ENCODE results near the gene SDR9C7. TPM values are rescaled to one million over a fixed set of nuclear protein-coding genes. Genes with fewer than 3 reads are reported as not detected.

The SDR9C7 gene
- total RNA-seq, 1 experiment from 2014 or later = not detected

GRCh38 chr12:56951582-56952339, 17.6 kb upstream of the SDR9C7 start:
- ATAC-seq (no peak), DNase-seq (no peak)
- Histone ChIP-seq H3K79me2 (ENCODE audit: low read length) (no peaks in the 10 kb centered on the region), H3K36me3 (ENCODE audit: low read depth, low read length) (no peaks in the 10 kb centered on the region), H2AFZ (ENCODE audit: low read length) (no peak overlapping the region), H3K4me3 (ENCODE audit: low read length) (no peak overlapping the region), H3K27me3 (ENCODE audit: low read length) (no peaks in the 10 kb centered on the region), H3K9me2 (replicated peaks; ENCODE audit: low read length) (no peaks in the 10 kb centered on the region), H3K4me2 (ENCODE audit: low read length) (no peak overlapping the region), H4K20me1 (ENCODE audit: low read length) (no peaks in the 10 kb centered on the region), H3K9ac (ENCODE audit: low read length) (no peak overlapping the region), H3K9me3 (ENCODE audit: low read length) (no peaks in the 10 kb centered on the region), H3K4me1 (ENCODE audit: insufficient read depth, low read length) (peaks cover 17% of the 10 kb centered on the region), H3F3A (ENCODE audit: low read length, unreplicated experiment) (no peaks in the 10 kb centered on the region), H3K27ac (ENCODE audit: low read length) (no peak overlapping the region)
- BruUV-seq (replicated peaks) = no TSS peak
- intact Hi-C loops (cut with micrococcal nuclease) = no loop called here
- ChIA-PET POLR2A (ENCODE audit: unreplicated experiment) (no interaction called here), CTCF (no interaction called here)
- no peak for TF ChIP-seq EZH2phosphoT487 (IDR thresholded peaks at IDR 0.05; ENCODE audit: borderline replicate concordance, low read length)
- no peak for TF ChIP-seq CTCF (conservative IDR thresholded peaks at IDR 0.05; ENCODE audit: low read depth, low read length)
- no peak for TF ChIP-seq EZH2 (IDR thresholded peaks at IDR 0.05; ENCODE audit: low read length, unreplicated experiment)

- Histone ChIP-seq H3K9me2 (replicated peaks; ENCODE audit: low read length) (no peaks in the 10 kb centered on the region), H3K27ac (ENCODE audit: low read length) (no peak overlapping the region), H3K4me3 (ENCODE audit: low read length) (no peak overlapping the region), H3K4me2 (ENCODE audit: low read length) (no peak overlapping the region), H3K4me1 (ENCODE audit: insufficient read depth, low read length) (peaks cover 8% of the 10 kb centered on the region), H4K20me1 (ENCODE audit: low read length) (no peaks in the 10 kb centered on the region), H3K9ac (ENCODE audit: low read length) (no peak overlapping the region), H3K27me3 (ENCODE audit: low read length) (no peaks in the 10 kb centered on the region), H3F3A (ENCODE audit: low read length, unreplicated experiment) (no peaks in the 10 kb centered on the region), H3K79me2 (ENCODE audit: low read length) (no peaks in the 10 kb centered on the region), H3K36me3 (ENCODE audit: low read depth, low read length) (no peaks in the 10 kb centered on the region), H3K9me3 (ENCODE audit: low read length) (no peaks in the 10 kb centered on the region), H2AFZ (ENCODE audit: low read length) (no peak overlapping the region)
- DNase-seq = no peak
- no peak for TF ChIP-seq EZH2 (IDR thresholded peaks at IDR 0.05; ENCODE audit: low read length, unreplicated experiment)
- TF ChIP-seq EZH2phosphoT487 (IDR thresholded peaks at IDR 0.05; ENCODE audit: borderline replicate concordance, low read length) = no peak
- TF ChIP-seq CTCF (conservative IDR thresholded peaks at IDR 0.05; ENCODE audit: low read depth, low read length) = no peak
- POLR2A ChIA-PET (ENCODE audit: unreplicated experiment) = no interaction called here
- BruUV-seq (replicated peaks) = no TSS peak
- no peak for ATAC-seq
- intact Hi-C loops (cut with micrococcal nuclease) = no loop called here
- CTCF ChIA-PET = no interaction called here
Observed at GRCh38 chr12:56948881-56949280, 14.7 kb upstream of the SDR9C7 start.

- H3K27me3 ChIP-seq (ENCODE audit: low read length) = no peaks in the 10 kb centered on the region
- no TSS peak for BruUV-seq (replicated peaks)
- H3K9ac ChIP-seq (ENCODE audit: low read length) = no peak overlapping the region
- no peaks in the 10 kb centered on the region for H3K79me2 ChIP-seq (ENCODE audit: low read length)
- POLR2A ChIA-PET (ENCODE audit: unreplicated experiment) = interaction anchor here (0.6 kb wide), 1 partner anchor 140 kb away, joined by 3 read pairs; the partner anchor contains the start of gene NAB2
- H2AFZ ChIP-seq (ENCODE audit: low read length) = no peak overlapping the region
- H3K4me1 ChIP-seq (ENCODE audit: insufficient read depth, low read length) = peaks cover 8% of the 10 kb centered on the region
- DNase-seq (no peak), ATAC-seq (no peak)
- no peak overlapping the region for H3K27ac ChIP-seq (ENCODE audit: low read length)
- H4K20me1 ChIP-seq (ENCODE audit: low read length) = no peaks in the 10 kb centered on the region
- CTCF ChIA-PET = no interaction called here
- intact Hi-C loops (cut with micrococcal nuclease) = no loop called here
- no peak overlapping the region for H3K4me2 ChIP-seq (ENCODE audit: low read length)
- H3K4me3 ChIP-seq (ENCODE audit: low read length) = no peak overlapping the region
- H3K9me2 ChIP-seq (replicated peaks; ENCODE audit: low read length) = no peaks in the 10 kb centered on the region
- H3F3A ChIP-seq (ENCODE audit: low read length, unreplicated experiment) = no peaks in the 10 kb centered on the region
- no peaks in the 10 kb centered on the region for H3K9me3 ChIP-seq (ENCODE audit: low read length)
- H3K36me3 ChIP-seq (ENCODE audit: low read depth, low read length) = no peaks in the 10 kb centered on the region
- TF ChIP-seq EZH2 (IDR thresholded peaks at IDR 0.05; ENCODE audit: low read length, unreplicated experiment) = no peak
- TF ChIP-seq CTCF (conservative IDR thresholded peaks at IDR 0.05; ENCODE audit: low read depth, low read length) = no peak
- TF ChIP-seq EZH2phosphoT487 (IDR thresholded peaks at IDR 0.05; ENCODE audit: borderline replicate concordance, low read length) = no peak
Observed at GRCh38 chr12:56948457-56948777, 14.2 kb upstream of the SDR9C7 start.
